Activated T-cell treated with anti-CD3 and anti-CD28 coated beads, Interleukin-2, amount 50 U/mL, for 24 hours (primary cell): ENCODE data around the gene SDHAF4.
A peak's percentile ranks its signal among the peaks of the same experiment; 100 is the strongest.
"Not testable (repeated sequence)": the region's sequence is repeated elsewhere in the genome, so short reads cannot be mapped to it uniquely, and the experiment has no call there.

ENCODE experiments used
- DNase-seq: peaks from one replicate; pipeline ENCODE4 v3.0.0-alpha.2; 2020
- H3K27ac Mint-ChIP-seq: 2 replicates; pipeline ENCODE4 v1.8.0; 2020; ENCODE audit warnings: mild to moderate bottlenecking, mixed read lengths
- H3K27me3 Mint-ChIP-seq: 2 replicates; pipeline ENCODE4 v1.8.0; 2020; ENCODE audit warnings: mixed read lengths
- H3K36me3 Mint-ChIP-seq: 2 replicates; pipeline ENCODE4 v1.8.0; 2020; ENCODE audit warnings: low read depth, mixed read lengths
- H3K4me1 Mint-ChIP-seq: 2 replicates; pipeline ENCODE4 v1.8.0; 2020; ENCODE audit warnings: low read depth, mixed read lengths
- H3K4me3 Mint-ChIP-seq: 2 replicates; pipeline ENCODE4 v1.8.0; 2020; ENCODE audit warnings: mild to moderate bottlenecking, moderate library complexity, mixed read lengths
- H3K9me3 Mint-ChIP-seq: 2 replicates; pipeline ENCODE4 v1.8.0; 2020; ENCODE audit warnings: mixed read lengths

SDHAF4 gene

GRCh38 chr6:70566751-70567382 is at the start of gene SDHAF4:
SDHAF4 (plus strand) TSS chr6:70566930; CDS start chr6:70566941, 11 bp downstream.
- DNase-seq = peak; percentile 97
- peak within 1 kb of the TSS; percentile 91 for H3K27ac Mint-ChIP-seq
- H3K9me3 Mint-ChIP-seq = peaks cover 2% of the 10 kb centered on the region
- peaks cover 21% of the 10 kb centered on the region for H3K4me1 Mint-ChIP-seq
- no peaks in the 10 kb centered on the region for H3K27me3 Mint-ChIP-seq
- H3K36me3 Mint-ChIP-seq = peaks cover 17% of the 10 kb centered on the region
- H3K4me3 Mint-ChIP-seq = peak within 1 kb of the TSS; percentile 88

- Mint-ChIP-seq H3K4me3 (no peak overlapping the region), H3K27ac (no peak overlapping the region), H3K27me3 (no peaks in the 10 kb centered on the region), H3K36me3 (no peaks in the 10 kb centered on the region), H3K4me1 (peaks cover 7% of the 10 kb centered on the region), H3K9me3 (no peaks in the 10 kb centered on the region)
- no peak for DNase-seq
Observed at GRCh38 chr6:70518723-70519122, 48.0 kb upstream of the SDHAF4 start.

- DNase-seq = no peak
- no peaks in the 10 kb centered on the region for H3K9me3 Mint-ChIP-seq
Observed at GRCh38 chr6:70520575-70520974, 46.2 kb upstream of the SDHAF4 start.

GRCh38 chr6:70524721-70525286 is 41.9 kb upstream of the SDHAF4 start:
- H3K27ac Mint-ChIP-seq = no peak overlapping the region
- no peak overlapping the region for H3K4me3 Mint-ChIP-seq
- no peak for DNase-seq
- no peaks in the 10 kb centered on the region for H3K4me1 Mint-ChIP-seq
- H3K27me3 Mint-ChIP-seq = no peaks in the 10 kb centered on the region
- H3K9me3 Mint-ChIP-seq = no peaks in the 10 kb centered on the region
- H3K36me3 Mint-ChIP-seq = peaks cover 9% of the 10 kb centered on the region

More at GRCh38 chr6:70520575-70520974, 46.2 kb upstream of the SDHAF4 start:
- Mint-ChIP-seq H3K27ac (no peak overlapping the region), H3K4me1 (peaks cover 7% of the 10 kb centered on the region), H3K27me3 (no peaks in the 10 kb centered on the region), H3K4me3 (no peak overlapping the region), H3K36me3 (peaks cover 6% of the 10 kb centered on the region)

GRCh38 chr6:70527071-70527737 is 39.5 kb upstream of the SDHAF4 start:
- peaks cover 9% of the 10 kb centered on the region for H3K36me3 Mint-ChIP-seq
- no peaks in the 10 kb centered on the region for H3K4me1 Mint-ChIP-seq
- H3K4me3 Mint-ChIP-seq = no peak overlapping the region
- H3K27me3 Mint-ChIP-seq = no peaks in the 10 kb centered on the region
- H3K27ac Mint-ChIP-seq = no peak overlapping the region
- H3K9me3 Mint-ChIP-seq = no peaks in the 10 kb centered on the region
- no peak for DNase-seq

DNA sequence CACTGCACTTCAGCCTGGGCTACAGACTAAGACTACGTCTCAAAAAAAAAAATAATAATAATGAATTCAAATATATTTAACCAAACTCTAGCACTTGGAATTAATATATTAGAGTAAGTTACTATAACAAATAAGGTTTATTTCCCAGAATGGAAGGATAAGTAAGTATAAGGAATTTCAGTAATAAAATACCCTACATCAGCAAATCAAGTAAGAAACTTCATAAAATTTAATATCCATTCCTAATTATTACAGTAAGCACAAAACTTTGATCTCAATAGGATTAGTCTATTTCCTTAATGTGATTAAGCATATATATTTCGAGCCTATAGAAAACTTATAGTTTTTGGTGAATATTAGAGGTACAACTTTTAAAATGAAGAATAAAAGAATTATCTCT is 36.7 kb upstream of the SDHAF4 start:
- Mint-ChIP-seq H3K27me3 (no peaks in the 10 kb centered on the region), H3K27ac (no peak overlapping the region), H3K4me3 (no peak overlapping the region), H3K9me3 (no peaks in the 10 kb centered on the region), H3K36me3 (peaks cover 5% of the 10 kb centered on the region), H3K4me1 (no peaks in the 10 kb centered on the region)
- no peak for DNase-seq

DNA sequence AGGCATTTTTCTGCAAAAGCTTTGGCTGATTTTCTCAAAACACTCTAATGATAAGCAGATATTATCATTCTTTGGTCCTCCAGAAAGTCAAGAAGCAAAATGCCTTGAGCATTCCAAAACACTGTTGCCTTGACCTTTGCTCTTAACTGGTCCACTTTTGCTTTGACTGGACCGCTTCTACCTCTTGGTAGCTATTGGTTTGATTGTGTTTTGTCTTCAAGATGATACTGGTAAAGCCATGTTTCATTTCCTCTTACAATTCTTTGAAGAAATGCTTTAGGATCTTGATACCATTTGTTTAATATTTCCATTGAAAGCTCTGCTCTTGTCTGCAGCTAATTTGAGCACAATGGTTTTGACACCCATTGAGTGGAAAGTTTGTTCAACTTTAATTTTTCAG is 35.6 kb upstream of the SDHAF4 start:
- H3K4me3 Mint-ChIP-seq = no peak overlapping the region
- no peaks in the 10 kb centered on the region for H3K9me3 Mint-ChIP-seq
- no peak overlapping the region for H3K27ac Mint-ChIP-seq
- no peaks in the 10 kb centered on the region for H3K4me1 Mint-ChIP-seq
- H3K27me3 Mint-ChIP-seq = no peaks in the 10 kb centered on the region
- peaks cover under 1% of the 10 kb centered on the region for H3K36me3 Mint-ChIP-seq
- DNase-seq = no peak

DNA sequence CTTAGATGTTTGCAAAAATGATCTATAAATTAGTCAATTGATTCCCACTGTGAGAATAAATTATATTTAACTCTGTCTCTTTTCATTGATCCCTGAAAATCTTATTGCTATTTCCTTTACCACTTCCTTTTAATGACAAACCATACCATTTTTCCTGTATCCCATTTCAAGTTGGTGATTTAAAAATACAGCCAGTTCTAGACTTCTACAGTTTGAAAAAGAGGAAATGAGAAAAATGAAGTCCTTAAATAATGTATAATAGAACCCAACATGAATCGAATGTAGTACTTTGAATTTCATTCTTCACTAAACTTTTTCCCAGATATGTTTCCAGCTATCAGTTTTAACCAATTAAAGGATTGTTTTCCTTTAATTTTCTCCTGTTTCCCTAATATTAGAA is 29.5 kb upstream of the SDHAF4 start:
- H3K27me3 Mint-ChIP-seq = no peaks in the 10 kb centered on the region
- peaks cover 3% of the 10 kb centered on the region for H3K4me1 Mint-ChIP-seq
- H3K36me3 Mint-ChIP-seq = peaks cover 16% of the 10 kb centered on the region
- no peak overlapping the region for H3K27ac Mint-ChIP-seq
- no peaks in the 10 kb centered on the region for H3K9me3 Mint-ChIP-seq
- H3K4me3 Mint-ChIP-seq = no peak overlapping the region
- DNase-seq = no peak

DNA sequence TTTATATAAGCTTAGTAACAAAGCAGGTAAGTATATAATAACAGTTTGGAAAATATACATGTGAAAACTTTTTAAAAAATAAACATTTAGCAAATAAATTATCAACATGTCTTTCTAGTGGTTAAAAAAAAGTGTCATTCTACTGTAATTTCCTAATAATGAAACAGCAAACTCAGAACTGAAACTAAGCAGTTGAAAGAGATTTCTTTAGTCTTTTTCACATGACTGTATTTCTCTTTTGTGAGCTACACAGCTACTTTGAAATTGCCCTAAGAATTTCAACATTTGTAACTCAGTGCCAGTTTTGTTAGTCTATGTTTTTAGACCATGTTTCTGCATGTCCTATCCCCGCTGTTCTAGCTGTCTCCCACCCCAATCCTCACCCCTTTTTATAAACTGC is 28.4 kb upstream of the SDHAF4 start:
- Mint-ChIP-seq H3K36me3 (peaks cover 16% of the 10 kb centered on the region), H3K4me3 (no peak overlapping the region), H3K4me1 (peaks cover 3% of the 10 kb centered on the region), H3K27ac (no peak overlapping the region), H3K9me3 (no peaks in the 10 kb centered on the region), H3K27me3 (no peaks in the 10 kb centered on the region)
- no peak for DNase-seq

GRCh38 chr6:70547313-70547712 is 19.4 kb upstream of the SDHAF4 start:
- DNase-seq = no peak
- Mint-ChIP-seq H3K27ac (no peak overlapping the region), H3K27me3 (no peaks in the 10 kb centered on the region), H3K4me3 (no peak overlapping the region), H3K4me1 (no peaks in the 10 kb centered on the region), H3K36me3 (no peaks in the 10 kb centered on the region), H3K9me3 (no peaks in the 10 kb centered on the region)

GRCh38 chr6:70547905-70548304 is 18.8 kb upstream of the SDHAF4 start:
- no peak for DNase-seq
- Mint-ChIP-seq H3K27me3 (no peaks in the 10 kb centered on the region), H3K36me3 (no peaks in the 10 kb centered on the region), H3K27ac (no peak overlapping the region), H3K4me1 (no peaks in the 10 kb centered on the region), H3K9me3 (no peaks in the 10 kb centered on the region), H3K4me3 (no peak overlapping the region)

DNA sequence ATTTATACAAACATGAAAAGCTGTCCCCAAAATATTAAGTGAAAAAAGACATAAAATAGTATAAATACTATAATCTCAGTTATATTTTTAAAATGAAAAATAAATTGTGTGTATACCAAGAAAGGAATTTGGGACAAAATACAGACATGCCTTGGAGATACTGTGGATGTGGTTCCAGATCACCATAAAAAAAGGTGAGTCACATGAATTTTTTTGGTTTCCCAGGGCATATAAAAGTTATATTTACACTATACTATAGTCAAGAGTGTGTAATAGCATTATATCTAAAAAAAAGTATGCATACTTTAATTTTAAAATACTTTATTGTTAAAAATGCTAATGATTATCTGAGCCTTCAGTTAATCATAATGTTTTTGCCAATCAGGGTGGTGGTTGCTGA is 17.4 kb upstream of the SDHAF4 start:
- Mint-ChIP-seq H3K4me1 (no peaks in the 10 kb centered on the region), H3K27me3 (no peaks in the 10 kb centered on the region), H3K4me3 (no peak overlapping the region), H3K27ac (no peak overlapping the region), H3K36me3 (no peaks in the 10 kb centered on the region), H3K9me3 (no peaks in the 10 kb centered on the region)
- DNase-seq = no peak

GRCh38 chr6:70551566-70551965 is 15.2 kb upstream of the SDHAF4 start:
- Mint-ChIP-seq H3K27me3 (no peaks in the 10 kb centered on the region), H3K9me3 (no peaks in the 10 kb centered on the region), H3K27ac (no peak overlapping the region), H3K36me3 (no peaks in the 10 kb centered on the region), H3K4me3 (no peak overlapping the region), H3K4me1 (no peaks in the 10 kb centered on the region)
- DNase-seq = no peak

DNA sequence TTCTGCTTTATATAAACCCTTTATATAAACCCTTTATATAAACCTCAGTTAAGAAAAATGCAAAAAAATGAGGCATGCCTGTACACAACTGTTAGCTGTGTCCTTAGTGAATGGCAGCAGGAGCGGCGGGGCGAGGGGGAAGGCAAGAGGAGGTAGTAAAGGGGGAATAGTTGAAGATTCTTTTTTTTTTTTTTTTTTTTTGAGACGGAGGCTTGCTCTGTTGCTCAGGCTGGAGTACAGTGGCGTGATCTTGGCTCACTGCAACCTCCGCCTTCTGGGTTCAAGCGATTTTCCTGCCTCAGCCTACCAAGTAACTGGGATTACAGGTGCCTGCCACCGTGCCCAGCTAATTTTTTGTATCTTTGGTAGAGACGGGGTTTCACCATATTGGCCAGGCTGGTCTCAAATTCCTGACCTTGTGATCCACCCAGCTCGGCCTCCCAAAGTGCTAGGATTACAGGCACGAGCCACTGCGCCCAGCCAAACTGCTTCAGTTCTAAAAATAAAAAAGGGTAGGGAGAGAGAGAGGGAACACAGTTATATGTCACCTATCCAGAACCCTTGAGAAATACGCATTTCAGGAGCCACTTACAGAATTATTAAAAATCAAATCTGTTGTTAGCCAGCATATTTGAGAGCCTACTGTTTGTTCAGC is 14.3 kb upstream of the SDHAF4 start:
- not testable (repeated sequence) for H3K36me3 Mint-ChIP-seq, H3K27me3 Mint-ChIP-seq, H3K4me1 Mint-ChIP-seq, DNase-seq, H3K9me3 Mint-ChIP-seq, H3K4me3 Mint-ChIP-seq, H3K27ac Mint-ChIP-seq

DNA sequence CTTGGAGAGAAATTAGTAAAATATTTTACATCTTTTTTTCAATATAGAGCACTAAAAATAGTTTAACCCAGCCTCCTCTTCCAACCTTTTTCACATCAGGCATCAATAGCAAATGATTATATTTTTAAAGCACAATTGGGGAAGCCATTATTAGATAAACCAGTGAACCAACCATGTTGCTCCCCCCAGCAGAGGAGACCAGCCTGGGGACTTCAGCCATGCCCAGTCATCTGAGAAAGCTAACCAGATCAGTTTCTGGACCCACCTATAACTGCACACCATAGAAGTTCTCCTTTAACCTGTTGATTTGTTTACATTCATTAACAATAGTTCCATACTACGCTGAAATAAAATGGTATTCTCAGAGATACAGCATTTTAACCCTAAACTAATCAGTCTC is 13.8 kb upstream of the SDHAF4 start:
- no peak overlapping the region for H3K4me3 Mint-ChIP-seq
- H3K36me3 Mint-ChIP-seq = no peaks in the 10 kb centered on the region
- peaks cover 8% of the 10 kb centered on the region for H3K4me1 Mint-ChIP-seq
- no peak overlapping the region for H3K27ac Mint-ChIP-seq
- no peaks in the 10 kb centered on the region for H3K27me3 Mint-ChIP-seq
- no peak for DNase-seq
- H3K9me3 Mint-ChIP-seq = no peaks in the 10 kb centered on the region
